Gastrocnemius medialis (tissue), 4 donors: ENCODE data around the gene LONP2. TPM values are rescaled to one million over a fixed set of nuclear protein-coding genes. Genes with fewer than 3 reads are reported as not detected.

Source experiments
- ATAC-seq, 2 donors: fragments of 150-250 bp; one replicate each; pipeline ENCODE4 v1.9.1; 2016
- DNase-seq, 2 donors: peaks; one replicate each; pipeline ENCODE4 v3.0.0-alpha.2; 2019
- H3K27ac ChIP-seq, 4 donors: fragments of 200-600 bp; sonication (generic); 1 replicate in 1 of 4; 2 replicates in 3 of 4; pipeline ENCODE4 v1.5.1; 2016 to 2018; ENCODE audit warnings: mild to moderate bottlenecking in 2 of 4, moderate library complexity in 1 of 4
- H3K27me3 ChIP-seq, 3 donors: fragments of 200-600 bp; sonication (generic) in 2 of 3; 1 replicate in 1 of 3; 2 replicates in 2 of 3; pipeline versions ENCODE4 v1.5.1 to v1.6.0; 2016 to 2019; ENCODE audit warnings: mild to moderate bottlenecking in 1 of 3, moderate library complexity in 1 of 3
- H3K36me3 ChIP-seq, 2 donors: fragments of 200-600 bp; sonication (generic) in 1 of 2; one replicate each; pipeline ENCODE4 v1.5.1; 2017 to 2018
- H3K4me1 ChIP-seq, 2 donors: fragments of 200-600 bp; sonication (generic) in 1 of 2; one replicate each; pipeline ENCODE4 v1.5.1; 2016 to 2017; ENCODE audit warnings: mild to moderate bottlenecking in 2 of 2
- H3K4me3 ChIP-seq, 4 donors: fragments of 200-600 bp; sonication (generic) in 3 of 4; 1 replicate in 1 of 4; 2 replicates in 3 of 4; pipeline ENCODE4 v1.5.1; 2016 to 2019; ENCODE audit warnings: mild to moderate bottlenecking in 2 of 4
- H3K9me3 ChIP-seq, 3 donors: fragments of 200-600 bp; sonication (generic) in 2 of 3; 1 replicate in 1 of 3; 2 replicates in 2 of 3; pipeline ENCODE4 v1.5.1; 2016 to 2019
- CTCF ChIP-seq, 5 experiments: fragments of 450-650 bp in 3 of 5; fragments of 200-600 bp in 2 of 5; sonication (generic) in 2 of 5; IDR thresholded peaks in 4 of 5; conservative IDR thresholded peaks in 1 of 5; 1 replicate in 4 of 5; 2 replicates in 1 of 5; pipeline ENCODE4 v1.5.1; 2016 to 2019; ENCODE audit warnings: antibody characterized with exemption in 5 of 5, mild to moderate bottlenecking in 3 of 5, moderate library complexity in 3 of 5
- POLR2A ChIP-seq, 2 donors: fragments of 450-650 bp; IDR thresholded peaks; one replicate each; pipeline ENCODE4 v1.6.1; 2017; ENCODE audit warnings: antibody characterized with exemption in 2 of 2, mild to moderate bottlenecking in 2 of 2, moderate library complexity in 2 of 2
- in situ Hi-C, 4 donors: fragments of 200-750 bp; cut with MboI; loops; one replicate each; pipeline versions ENCODE4 v1.15.0 to v1.8.0; 2017; ENCODE audit warnings: low sequenced_read_pairs in 4 of 4
- intact Hi-C: fragments of 100-400 bp; cut with DNase I; formaldehyde crosslinking; loops from one replicate; pipeline ENCODE4 v1.15.1; 2023; ENCODE audit warnings: low total_unique reads
- total RNA-seq, 4 donors: library from RNA; depleted of rRNA; stranded (reverse); fragments of >200 nt; gene quantifications; one replicate each; pipeline versions ENCODE4 v1.1.0 to v1.2.3, GENCODE V29; 2016

LONP2 gene
- total RNA-seq, 4 donors from 2014 or later: 33.8 to 45.2 (median 42.4) TPM

GRCh38 chr16:48210747-48211146 is 33.4 kb upstream of the LONP2 start:
- Histone ChIP-seq H3K4me1 (no peaks in the 10 kb centered on the region), H3K27ac (no peak overlapping the region), H3K36me3 (no peaks in the 10 kb centered on the region), H3K4me3 (no peak overlapping the region), H3K9me3 (no peaks in the 10 kb centered on the region), H3K27me3 (peaks cover 0 to 6% (median 0%) of the 10 kb centered on the region in 3 donors)
- intact Hi-C loops (no loop called here), in situ Hi-C loops (no loop called here)
- TF ChIP-seq POLR2A (IDR thresholded peaks at IDR 0.05) (no peak), CTCF (IDR thresholded peaks at IDR 0.05 in 4 of 5, conservative IDR thresholded peaks at IDR 0.05 in 1 of 5) (no peak)
- ATAC-seq (no peak), DNase-seq (no peak)

- Histone ChIP-seq H3K9me3 (no peaks in the 10 kb centered on the region), H3K4me1 (no peaks in the 10 kb centered on the region), H3K36me3 (no peaks in the 10 kb centered on the region), H3K27me3 (peaks cover 0 to 6% (median 0%) of the 10 kb centered on the region in 3 donors), H3K27ac (no peak overlapping the region), H3K4me3 (no peak overlapping the region)
- DNase-seq (no peak), ATAC-seq (no peak)
- intact Hi-C loops (no loop called here), in situ Hi-C loops (no loop called here)
- TF ChIP-seq CTCF (IDR thresholded peaks at IDR 0.05 in 4 of 5, conservative IDR thresholded peaks at IDR 0.05 in 1 of 5) (no peak), POLR2A (IDR thresholded peaks at IDR 0.05) (no peak)
Observed at GRCh38 chr16:48212033-48212432, 32.1 kb upstream of the LONP2 start.

- H3K27me3 ChIP-seq: no peaks in the 10 kb centered on the region
- ATAC-seq (no peak), DNase-seq (no peak)
- H3K4me3 ChIP-seq: no peak overlapping the region
- no peaks in the 10 kb centered on the region for H3K9me3 ChIP-seq
- no peak overlapping the region for H3K27ac ChIP-seq
- no peak for TF ChIP-seq CTCF (IDR thresholded peaks at IDR 0.05 in 4 of 5, conservative IDR thresholded peaks at IDR 0.05 in 1 of 5)
- no peak for TF ChIP-seq POLR2A (IDR thresholded peaks at IDR 0.05)
- no peaks in the 10 kb centered on the region for H3K36me3 ChIP-seq
- in situ Hi-C loops: no loop called here
- intact Hi-C loops: no loop called here
- H3K4me1 ChIP-seq: no peaks in the 10 kb centered on the region
Observed at GRCh38 chr16:48215738-48216137, 28.4 kb upstream of the LONP2 start.

- Histone ChIP-seq H3K4me3 (no peak overlapping the region), H3K27ac (no peak overlapping the region), H3K9me3 (no peaks in the 10 kb centered on the region), H3K36me3 (no peaks in the 10 kb centered on the region), H3K27me3 (no peaks in the 10 kb centered on the region), H3K4me1 (no peaks in the 10 kb centered on the region)
- TF ChIP-seq CTCF (IDR thresholded peaks at IDR 0.05 in 4 of 5, conservative IDR thresholded peaks at IDR 0.05 in 1 of 5) (no peak), POLR2A (IDR thresholded peaks at IDR 0.05) (no peak)
- in situ Hi-C loops: no loop called here
- intact Hi-C loops: no loop called here
- no peak for ATAC-seq
- no peak for DNase-seq
Observed at GRCh38 chr16:48217708-48218107, 26.4 kb upstream of the LONP2 start.

GRCh38 chr16:48218473-48218872 is 25.6 kb upstream of the LONP2 start:
- in situ Hi-C loops: no loop called here

More at GRCh38 chr16:48218473-48218872, 25.6 kb upstream of the LONP2 start:
- TF ChIP-seq POLR2A (IDR thresholded peaks at IDR 0.05) (no peak), CTCF (IDR thresholded peaks at IDR 0.05 in 4 of 5, conservative IDR thresholded peaks at IDR 0.05 in 1 of 5) (no peak)
- DNase-seq (no peak), ATAC-seq (no peak)
- H3K4me3 ChIP-seq: no peak overlapping the region
- no peaks in the 10 kb centered on the region for H3K36me3 ChIP-seq
- no peak overlapping the region for H3K27ac ChIP-seq
- H3K9me3 ChIP-seq: no peaks in the 10 kb centered on the region
- H3K4me1 ChIP-seq: no peaks in the 10 kb centered on the region
- no peaks in the 10 kb centered on the region for H3K27me3 ChIP-seq
- intact Hi-C loops: no loop called here
